HTERT RPE-1 (cell line): ENCODE results near the gene PRR19.

ENCODE experiments used
- in situ Hi-C: fragments of 300-500 bp; cut with MboI; formaldehyde crosslinking; loops from 4 replicates; pipeline ENCODE4 v1.14.3; 2020; ENCODE audit warnings: low sequenced_read_pairs

The PRR19 gene

DNA sequence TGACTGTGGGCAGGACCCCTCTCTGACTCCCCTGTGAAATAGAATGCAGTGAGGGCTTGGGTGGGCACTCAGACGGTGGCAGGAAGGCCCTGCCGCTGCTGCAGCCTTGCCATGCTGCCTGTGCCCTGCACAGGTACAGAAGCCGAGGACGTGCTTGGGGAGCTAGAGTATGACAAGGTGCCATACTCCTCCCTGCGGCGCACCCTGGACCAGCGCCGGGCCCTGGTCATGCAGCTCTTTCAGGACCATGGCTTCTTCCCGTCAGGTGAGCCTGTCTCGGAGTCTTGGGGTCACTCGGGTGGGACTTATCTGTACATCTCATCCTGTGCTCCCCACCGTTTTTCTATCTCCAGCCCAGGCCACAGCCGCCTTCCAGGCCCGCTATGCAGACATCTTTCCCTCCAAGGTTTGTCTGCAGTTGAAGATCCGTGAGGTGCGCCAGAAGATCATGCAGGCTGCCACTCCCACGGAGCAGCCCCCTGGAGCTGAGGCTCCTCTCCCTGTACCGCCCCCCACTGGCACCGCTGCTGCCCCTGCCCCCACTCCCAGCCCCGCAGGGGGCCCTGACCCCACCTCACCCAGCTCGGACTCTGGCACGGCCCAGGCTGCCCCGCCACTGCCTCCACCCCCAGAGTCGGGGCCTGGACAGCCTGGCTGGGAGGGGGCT lies 7.3 kb upstream of the PRR19 start:
- in situ Hi-C loops: no loop called here

DNA sequence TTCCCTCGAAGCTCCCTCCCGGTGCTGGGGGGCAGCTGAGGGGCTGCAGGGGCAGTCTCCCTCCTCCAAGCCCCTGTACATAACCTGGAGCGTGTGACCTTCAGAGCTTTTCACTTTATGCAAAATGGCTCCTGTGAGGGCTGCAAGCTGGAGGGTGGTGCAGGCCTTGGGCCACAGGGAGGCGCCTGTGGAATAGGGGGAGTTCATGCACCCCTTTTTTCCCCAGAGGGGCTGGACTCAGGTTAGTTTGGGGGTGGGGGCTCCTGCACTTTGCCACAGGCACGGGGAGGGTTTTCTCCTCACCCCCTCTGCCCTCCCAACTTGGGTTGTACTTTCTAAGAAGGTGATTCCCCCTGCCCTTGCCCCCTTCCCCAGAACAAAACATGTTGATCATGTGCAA lies 6.6 kb upstream of the PRR19 start:
- in situ Hi-C loops: no loop called here

DNA sequence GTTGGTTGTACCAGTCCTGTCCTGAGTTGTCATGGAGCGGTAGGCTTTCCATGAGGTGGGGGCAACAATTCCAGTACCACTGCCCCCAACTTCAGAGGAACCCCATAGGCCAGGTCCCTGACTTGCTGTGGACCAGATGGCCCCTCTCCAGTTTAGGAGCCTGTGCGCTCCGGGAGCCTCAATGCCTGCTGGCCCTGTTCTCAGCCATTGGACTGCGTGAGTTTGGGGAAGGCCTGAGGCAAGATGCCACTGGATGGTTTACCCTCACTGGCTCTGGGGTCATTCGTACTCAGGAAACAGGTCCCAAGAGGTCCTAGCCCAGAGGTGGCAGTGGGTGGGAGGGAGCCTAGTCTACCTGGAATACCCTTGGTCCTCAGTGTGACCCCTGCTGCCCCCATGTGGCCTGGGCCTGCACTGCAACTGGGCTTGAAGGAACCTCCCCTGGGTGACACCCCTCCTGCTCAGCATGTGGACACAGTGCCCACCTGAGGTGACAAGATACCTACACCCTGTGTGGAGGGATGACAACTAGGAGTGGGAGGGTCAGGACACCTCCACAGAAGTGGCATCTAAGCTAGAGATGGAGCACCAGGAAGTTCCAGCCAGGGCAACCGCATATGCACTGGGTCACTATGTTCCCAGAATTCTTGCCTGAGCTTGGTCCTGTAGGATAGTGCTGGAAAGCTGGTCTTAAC lies 6.0 kb upstream of the PRR19 start:
- in situ Hi-C loops: no loop called here

- in situ Hi-C loops: no loop called here
Observed at GRCh38 chr19:42297039-42297438, 4.9 kb upstream of the PRR19 start.

- in situ Hi-C loops: no loop called here
Observed at GRCh38 chr19:42303101-42303464, 1.2 kb downstream of the PRR19 start.

GRCh38 chr19:42303876-42304275 lies 1.9 kb downstream of the PRR19 start:
- in situ Hi-C loops: no loop called here

- in situ Hi-C loops: no loop called here
Observed at GRCh38 chr19:42306646-42307045, 4.7 kb downstream of the PRR19 start.

GRCh38 chr19:42309686-42310085 lies 7.8 kb downstream of the PRR19 start:
- in situ Hi-C loops: no loop called here

GRCh38 chr19:42311657-42312056 lies 9.7 kb downstream of the PRR19 start:
- in situ Hi-C loops: no loop called here

DNA sequence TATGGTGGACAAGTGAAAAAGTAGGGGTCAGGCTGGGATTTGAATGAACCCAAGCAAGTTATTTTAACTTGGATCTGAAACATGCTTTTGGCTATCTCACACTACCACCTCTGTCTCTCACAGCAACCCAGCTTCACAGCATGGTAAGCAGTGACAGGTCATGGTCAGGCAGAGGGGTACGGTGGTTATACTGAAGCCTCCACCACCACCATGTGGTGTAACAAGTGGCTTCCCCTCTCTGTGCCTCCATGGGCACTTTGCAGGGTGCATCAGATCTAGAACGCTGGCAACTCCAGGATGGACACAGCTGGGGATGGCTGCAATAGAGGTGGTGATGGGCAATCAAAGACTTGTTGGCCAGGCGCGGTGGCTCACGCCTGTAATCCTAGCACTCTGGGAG lies 10.4 kb downstream of the PRR19 start:
- in situ Hi-C loops: no loop called here

DNA sequence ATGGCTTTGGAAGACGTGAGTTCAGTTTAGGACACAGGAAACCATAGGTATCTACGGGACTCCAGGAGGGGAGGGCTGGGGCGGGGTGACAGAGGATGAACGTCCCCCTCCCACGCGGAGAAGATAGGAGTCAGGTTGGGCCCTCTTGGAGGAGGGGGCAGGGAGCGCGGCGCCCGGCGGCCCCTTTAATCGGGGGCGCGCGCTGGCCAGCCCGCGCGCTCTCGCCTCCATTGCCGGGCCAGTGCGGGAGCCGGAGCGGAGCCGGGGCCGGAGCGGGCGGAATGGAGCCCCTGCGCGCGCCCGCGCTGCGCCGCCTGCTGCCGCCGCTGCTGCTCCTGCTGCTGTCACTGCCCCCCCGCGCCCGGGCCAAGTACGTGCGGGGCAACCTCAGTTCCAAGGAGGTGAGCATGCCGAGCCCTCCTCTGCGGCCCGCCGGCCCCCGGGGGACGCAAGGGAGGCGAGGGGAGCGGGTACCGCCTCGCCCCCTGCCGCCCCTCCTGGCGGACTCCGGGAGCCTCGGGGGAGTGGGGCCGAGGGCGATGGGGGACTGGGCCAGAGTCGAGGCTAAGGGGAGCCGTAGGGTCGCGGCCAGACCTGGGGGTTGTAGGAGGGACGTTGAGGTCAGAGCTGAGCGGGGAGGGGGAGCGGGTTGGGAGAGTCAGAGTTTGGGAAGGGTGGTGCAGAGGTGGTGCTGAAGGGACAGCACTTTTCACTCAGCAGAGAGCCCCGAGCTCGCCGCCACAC lies 11.3 kb downstream of the PRR19 start, which contains the start of gene TMEM145:
Gene TMEM145, plus strand, starts transcription at position 214 of the 744 bp plus-strand sequence. Its CDS starts 68 bp downstream, at position 282.
- in situ Hi-C loops: no loop called here

- in situ Hi-C loops: no loop called here
Observed at GRCh38 chr19:42313840-42314755, 12.2 kb downstream of the PRR19 start.

GRCh38 chr19:42315024-42315423 lies 13.1 kb downstream of the PRR19 start:
- in situ Hi-C loops: no loop called here

DNA sequence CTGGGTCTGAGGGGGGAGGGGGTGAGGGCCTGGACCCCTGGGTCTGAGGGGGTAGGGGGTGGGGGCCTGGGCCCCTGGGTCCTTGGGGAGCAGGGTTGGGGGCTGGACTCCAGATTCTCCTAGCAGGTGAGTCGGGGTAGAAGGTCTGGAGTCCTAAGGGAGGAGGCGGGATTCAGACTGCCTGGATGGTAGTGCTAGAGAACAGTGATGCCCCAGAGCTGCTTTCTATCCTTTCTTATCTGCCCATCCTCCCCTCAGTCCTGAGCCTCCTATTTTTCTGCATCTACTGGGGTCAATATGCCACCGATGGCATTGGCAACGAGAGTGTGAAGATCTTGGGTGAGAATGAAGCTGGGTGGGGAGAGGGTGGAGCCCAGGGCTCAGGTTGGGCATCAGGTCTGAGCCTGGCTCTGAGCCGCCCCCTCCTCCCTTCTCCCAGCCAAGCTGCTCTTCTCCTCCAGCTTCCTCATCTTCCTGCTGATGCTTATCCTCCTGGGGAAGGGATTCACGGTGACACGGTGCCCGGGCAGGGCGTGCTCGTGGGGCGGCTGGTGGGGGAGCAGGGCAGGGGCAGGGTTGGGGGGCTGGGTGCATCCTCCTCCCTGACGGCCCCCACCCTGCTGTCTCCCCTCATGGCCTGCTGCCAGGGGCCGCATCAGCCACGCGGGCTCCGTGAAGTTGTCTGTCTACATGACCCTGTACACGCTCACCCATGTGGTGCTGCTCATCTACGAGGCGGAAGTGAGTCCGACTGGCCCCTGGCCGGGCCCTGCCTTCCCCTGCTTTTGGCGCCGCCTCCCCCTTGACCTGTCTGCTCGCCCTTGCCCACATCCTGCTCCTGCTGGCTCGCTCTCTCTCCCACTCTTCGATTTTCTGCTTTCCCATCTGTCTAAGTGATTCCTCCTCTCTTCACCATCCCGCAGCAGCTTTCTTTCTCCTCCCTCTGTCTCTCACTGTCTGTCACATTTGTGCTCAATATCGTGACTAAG lies 14.6 kb downstream of the PRR19 start:
- in situ Hi-C loops: no loop called here

DNA sequence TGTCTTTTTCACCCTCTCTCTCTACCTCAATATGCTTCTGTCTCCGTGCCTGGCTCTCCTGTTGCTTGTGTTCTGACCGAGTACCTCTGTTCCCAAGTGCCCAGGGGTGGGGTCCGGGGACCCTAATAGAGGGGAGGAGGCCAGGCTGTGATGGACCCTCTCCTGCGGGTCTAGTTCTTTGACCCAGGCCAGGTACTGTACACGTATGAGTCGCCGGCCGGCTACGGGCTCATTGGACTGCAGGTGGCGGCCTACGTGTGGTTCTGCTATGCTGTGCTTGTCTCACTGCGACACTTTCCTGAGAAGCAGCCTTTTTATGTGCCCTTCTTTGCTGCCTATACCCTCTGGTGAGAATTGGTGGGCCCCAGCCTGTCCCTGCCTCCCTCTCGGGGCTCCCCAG lies 15.6 kb downstream of the PRR19 start:
- in situ Hi-C loops: no loop called here

GRCh38 chr19:42322305-42322704 lies 20.4 kb downstream of the PRR19 start:
- in situ Hi-C loops: no loop called here

DNA sequence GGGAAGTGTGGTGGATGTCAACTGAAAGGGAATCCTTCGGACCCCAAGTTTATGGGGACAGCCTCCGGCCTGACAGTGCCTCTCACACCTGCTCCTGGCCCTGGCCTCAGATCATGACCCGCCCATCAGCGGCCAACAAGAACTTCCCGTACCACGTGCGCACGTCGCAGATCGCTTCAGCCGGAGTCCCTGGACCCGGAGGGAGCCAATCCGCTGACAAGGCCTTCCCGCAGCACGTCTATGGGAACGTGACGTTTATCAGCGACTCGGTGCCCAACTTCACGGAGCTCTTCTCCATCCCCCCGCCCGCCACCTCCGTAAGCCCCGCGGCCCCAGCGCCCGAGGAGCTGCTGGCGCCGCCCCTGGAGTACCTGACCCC lies 21.5 kb downstream of the PRR19 start:
- in situ Hi-C loops: no loop called here

DNA sequence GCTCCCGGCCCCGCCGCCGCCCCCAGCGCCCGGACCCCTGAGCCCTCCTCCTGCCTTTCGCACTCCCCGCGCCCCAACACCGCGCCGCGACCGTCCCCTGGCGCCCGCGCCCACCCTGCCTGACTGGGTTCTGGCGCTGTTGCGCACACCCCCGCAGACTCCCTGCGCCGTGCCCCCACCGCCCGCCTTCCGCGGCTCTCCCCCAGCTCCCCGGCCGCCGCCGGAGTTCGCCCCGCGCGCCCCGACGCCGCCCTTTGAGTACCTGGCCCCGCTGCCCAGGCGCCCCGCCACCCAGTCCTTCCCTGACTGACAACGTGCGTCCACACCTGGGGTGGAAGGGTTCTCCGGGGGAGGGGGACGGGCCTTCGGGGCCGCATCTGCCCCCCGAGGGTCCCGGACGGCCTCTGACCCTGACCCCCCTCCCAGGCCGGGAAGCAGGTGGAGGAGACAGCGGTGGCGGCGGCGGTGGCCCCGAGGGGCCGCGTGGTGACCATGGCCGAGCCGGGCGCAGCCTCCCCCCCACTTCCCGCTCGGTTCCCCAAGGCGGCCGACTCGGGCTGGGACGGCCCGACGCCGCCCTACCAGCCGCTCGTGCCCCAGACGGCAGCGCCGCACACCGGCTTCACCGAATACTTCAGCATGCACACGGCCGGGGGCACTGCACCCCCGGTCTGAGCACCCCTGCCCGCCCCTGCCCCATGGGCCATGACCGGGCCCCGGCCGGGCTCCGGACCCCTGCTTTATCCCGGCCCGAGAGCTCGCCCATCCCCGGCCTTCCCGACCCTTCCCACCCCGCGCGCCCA lies 22.1 kb downstream of the PRR19 start:
- in situ Hi-C loops: no loop called here
